Ovary (tissue), 3 donors: ENCODE measurements around the gene LIPK.

Source experiments
- EP300 ChIP-seq: sonication (generic); formaldehyde crosslinking; IDR thresholded peaks from one replicate; pipeline ENCODE4 v1.6.1; 2017; ENCODE audit warnings: antibody characterized with exemption
- POLR2A ChIP-seq: fragments of 450-650 bp; IDR thresholded peaks from one replicate; pipeline ENCODE4 v1.6.1; 2017; ENCODE audit warnings: antibody characterized with exemption, mild to moderate bottlenecking, moderate library complexity
- TF ChIP-seq, protein P1 (sequence below), 3 donors: fragments of 450-650 bp in 2 of 3; fragments of 200-600 bp in 1 of 3; IDR thresholded peaks; one replicate each; pipeline versions ENCODE4 v1.5.1 to v1.8.0; 2016 to 2022; ENCODE audit warnings: antibody characterized with exemption in 3 of 3, mild to moderate bottlenecking in 1 of 3
- donor health status: DM: no; HTN: no; CAD: no.

- no peak for TF ChIP-seq EP300
- TF ChIP-seq POLR2A = no peak
- TF ChIP-seq, protein P1, sequence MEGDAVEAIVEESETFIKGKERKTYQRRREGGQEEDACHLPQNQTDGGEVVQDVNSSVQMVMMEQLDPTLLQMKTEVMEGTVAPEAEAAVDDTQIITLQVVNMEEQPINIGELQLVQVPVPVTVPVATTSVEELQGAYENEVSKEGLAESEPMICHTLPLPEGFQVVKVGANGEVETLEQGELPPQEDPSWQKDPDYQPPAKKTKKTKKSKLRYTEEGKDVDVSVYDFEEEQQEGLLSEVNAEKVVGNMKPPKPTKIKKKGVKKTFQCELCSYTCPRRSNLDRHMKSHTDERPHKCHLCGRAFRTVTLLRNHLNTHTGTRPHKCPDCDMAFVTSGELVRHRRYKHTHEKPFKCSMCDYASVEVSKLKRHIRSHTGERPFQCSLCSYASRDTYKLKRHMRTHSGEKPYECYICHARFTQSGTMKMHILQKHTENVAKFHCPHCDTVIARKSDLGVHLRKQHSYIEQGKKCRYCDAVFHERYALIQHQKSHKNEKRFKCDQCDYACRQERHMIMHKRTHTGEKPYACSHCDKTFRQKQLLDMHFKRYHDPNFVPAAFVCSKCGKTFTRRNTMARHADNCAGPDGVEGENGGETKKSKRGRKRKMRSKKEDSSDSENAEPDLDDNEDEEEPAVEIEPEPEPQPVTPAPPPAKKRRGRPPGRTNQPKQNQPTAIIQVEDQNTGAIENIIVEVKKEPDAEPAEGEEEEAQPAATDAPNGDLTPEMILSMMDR (IDR thresholded peaks at IDR 0.05) = no peak
These were observed 58.1 kb downstream of the LIPK start for GRCh38 chr10:88764110-88764509.
